ENCODE measurements around the gene EFR3B.

Gene EFR3B

DNA sequence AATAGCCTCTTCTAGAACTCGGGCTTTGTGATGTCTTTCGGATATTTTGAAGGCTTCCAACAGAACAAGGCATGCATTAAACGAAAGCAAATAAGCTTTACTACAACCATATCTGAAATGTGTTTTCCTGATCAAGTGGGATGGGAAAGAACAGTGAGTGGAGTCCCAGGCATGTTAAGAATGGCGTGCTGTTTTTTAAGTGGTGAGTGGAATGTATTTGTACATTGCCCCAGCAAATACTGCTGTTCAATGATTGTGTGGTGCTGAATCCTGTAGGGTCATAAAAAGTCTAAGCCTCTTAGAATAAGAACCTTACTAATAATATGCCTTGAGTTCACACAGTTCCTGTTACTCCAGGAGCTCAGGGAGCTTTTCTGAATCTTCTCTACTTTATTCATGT, 74.0 kb downstream of the EFR3B start:
- TF ChIP-seq RARB (CRISPR knock-in tag; IDR thresholded peaks at IDR 0.05) (no peak), CSDC2 (CRISPR knock-in tag; IDR thresholded peaks at IDR 0.05) (peak; percentile 63; the same call in 1 of the 2 replicates)
- peak; percentile 70 for ATAC-seq

DNA sequence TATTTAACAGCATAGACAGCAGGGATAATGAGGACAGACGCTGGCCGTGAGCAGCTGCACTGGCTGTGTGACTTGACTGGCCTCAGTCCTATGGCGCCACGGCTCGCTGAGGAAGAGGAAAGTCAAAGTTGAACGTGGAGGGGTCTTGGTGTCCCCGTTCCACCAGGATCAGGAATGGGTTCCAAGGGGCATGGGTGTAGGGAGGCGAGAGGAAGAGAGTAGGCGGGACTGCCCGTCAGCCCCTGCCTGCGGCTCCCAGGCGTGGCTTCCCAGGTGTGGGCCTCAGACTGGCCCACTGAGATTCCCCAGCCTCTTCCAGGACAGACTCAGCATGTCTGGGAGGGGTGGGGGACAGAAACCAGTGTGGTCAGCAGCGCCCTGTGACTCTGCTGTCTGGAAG, 75.1 kb downstream of the EFR3B start:
- ATAC-seq, result no peak

GRCh38 chr2:25119263-25119662, 77.4 kb downstream of the EFR3B start:
- ATAC-seq, result no peak

More for the DNA sequence above, 75.1 kb downstream of the EFR3B start:
- TF ChIP-seq ZNF70 (CRISPR knock-in tag; IDR thresholded peaks at IDR 0.05) (no peak), ISL1 (CRISPR knock-in tag; IDR thresholded peaks at IDR 0.05) (no peak), ARNTL (CRISPR knock-in tag; IDR thresholded peaks at IDR 0.05; ENCODE audit: borderline replicate concordance, low read depth) (no peak), ZFP3 (CRISPR knock-in tag; IDR thresholded peaks at IDR 0.05) (no peak), GLIS3 (CRISPR knock-in tag; IDR thresholded peaks at IDR 0.05) (no peak), OSR1 (CRISPR knock-in tag; IDR thresholded peaks at IDR 0.05) (no peak), SNAI2 (CRISPR knock-in tag; IDR thresholded peaks at IDR 0.05) (no peak), BACH2 (CRISPR knock-in tag; IDR thresholded peaks at IDR 0.05; ENCODE audit: borderline replicate concordance) (no peak), PATZ1 (CRISPR knock-in tag; IDR thresholded peaks at IDR 0.05; ENCODE audit: borderline replicate concordance) (no peak), PPARA (CRISPR knock-in tag; IDR thresholded peaks at IDR 0.05; ENCODE audit: borderline replicate concordance) (no peak), ZNF8 (CRISPR knock-in tag; IDR thresholded peaks at IDR 0.05) (no peak), RARB (CRISPR knock-in tag; IDR thresholded peaks at IDR 0.05) (no peak), ZNF565 (CRISPR knock-in tag; conservative IDR thresholded peaks at IDR 0.05; ENCODE audit: low read depth) (no peak)
- TF ChIP-seq, protein P1, sequence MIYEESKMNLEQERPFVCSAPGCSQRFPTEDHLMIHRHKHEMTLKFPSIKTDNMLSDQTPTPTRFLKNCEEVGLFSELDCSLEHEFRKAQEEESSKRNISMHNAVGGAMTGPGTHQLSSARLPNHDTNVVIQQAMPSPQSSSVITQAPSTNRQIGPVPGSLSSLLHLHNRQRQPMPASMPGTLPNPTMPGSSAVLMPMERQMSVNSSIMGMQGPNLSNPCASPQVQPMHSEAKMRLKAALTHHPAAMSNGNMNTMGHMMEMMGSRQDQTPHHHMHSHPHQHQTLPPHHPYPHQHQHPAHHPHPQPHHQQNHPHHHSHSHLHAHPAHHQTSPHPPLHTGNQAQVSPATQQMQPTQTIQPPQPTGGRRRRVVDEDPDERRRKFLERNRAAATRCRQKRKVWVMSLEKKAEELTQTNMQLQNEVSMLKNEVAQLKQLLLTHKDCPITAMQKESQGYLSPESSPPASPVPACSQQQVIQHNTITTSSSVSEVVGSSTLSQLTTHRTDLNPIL (CRISPR knock-in tag; IDR thresholded peaks at IDR 0.05; ENCODE audit: low read depth), result no peak
- TF ChIP-seq, protein P2, sequence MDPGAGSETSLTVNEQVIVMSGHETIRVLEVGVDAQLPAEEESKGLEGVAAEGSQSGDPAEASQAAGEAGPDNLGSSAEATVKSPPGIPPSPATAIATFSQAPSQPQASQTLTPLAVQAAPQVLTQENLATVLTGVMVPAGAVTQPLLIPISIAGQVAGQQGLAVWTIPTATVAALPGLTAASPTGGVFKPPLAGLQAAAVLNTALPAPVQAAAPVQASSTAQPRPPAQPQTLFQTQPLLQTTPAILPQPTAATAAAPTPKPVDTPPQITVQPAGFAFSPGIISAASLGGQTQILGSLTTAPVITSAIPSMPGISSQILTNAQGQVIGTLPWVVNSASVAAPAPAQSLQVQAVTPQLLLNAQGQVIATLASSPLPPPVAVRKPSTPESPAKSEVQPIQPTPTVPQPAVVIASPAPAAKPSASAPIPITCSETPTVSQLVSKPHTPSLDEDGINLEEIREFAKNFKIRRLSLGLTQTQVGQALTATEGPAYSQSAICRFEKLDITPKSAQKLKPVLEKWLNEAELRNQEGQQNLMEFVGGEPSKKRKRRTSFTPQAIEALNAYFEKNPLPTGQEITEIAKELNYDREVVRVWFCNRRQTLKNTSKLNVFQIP (CRISPR knock-in tag; IDR thresholded peaks at IDR 0.05; ENCODE audit: borderline replicate concordance, low read depth), result no peak
- TF ChIP-seq, protein P3, sequence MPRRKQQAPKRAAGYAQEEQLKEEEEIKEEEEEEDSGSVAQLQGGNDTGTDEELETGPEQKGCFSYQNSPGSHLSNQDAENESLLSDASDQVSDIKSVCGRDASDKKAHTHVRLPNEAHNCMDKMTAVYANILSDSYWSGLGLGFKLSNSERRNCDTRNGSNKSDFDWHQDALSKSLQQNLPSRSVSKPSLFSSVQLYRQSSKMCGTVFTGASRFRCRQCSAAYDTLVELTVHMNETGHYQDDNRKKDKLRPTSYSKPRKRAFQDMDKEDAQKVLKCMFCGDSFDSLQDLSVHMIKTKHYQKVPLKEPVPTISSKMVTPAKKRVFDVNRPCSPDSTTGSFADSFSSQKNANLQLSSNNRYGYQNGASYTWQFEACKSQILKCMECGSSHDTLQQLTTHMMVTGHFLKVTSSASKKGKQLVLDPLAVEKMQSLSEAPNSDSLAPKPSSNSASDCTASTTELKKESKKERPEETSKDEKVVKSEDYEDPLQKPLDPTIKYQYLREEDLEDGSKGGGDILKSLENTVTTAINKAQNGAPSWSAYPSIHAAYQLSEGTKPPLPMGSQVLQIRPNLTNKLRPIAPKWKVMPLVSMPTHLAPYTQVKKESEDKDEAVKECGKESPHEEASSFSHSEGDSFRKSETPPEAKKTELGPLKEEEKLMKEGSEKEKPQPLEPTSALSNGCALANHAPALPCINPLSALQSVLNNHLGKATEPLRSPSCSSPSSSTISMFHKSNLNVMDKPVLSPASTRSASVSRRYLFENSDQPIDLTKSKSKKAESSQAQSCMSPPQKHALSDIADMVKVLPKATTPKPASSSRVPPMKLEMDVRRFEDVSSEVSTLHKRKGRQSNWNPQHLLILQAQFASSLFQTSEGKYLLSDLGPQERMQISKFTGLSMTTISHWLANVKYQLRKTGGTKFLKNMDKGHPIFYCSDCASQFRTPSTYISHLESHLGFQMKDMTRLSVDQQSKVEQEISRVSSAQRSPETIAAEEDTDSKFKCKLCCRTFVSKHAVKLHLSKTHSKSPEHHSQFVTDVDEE (CRISPR knock-in tag; IDR thresholded peaks at IDR 0.05), result no peak

More at GRCh38 chr2:25119263-25119662, 77.4 kb downstream of the EFR3B start:
- no peak for TF ChIP-seq ZFP3 (CRISPR knock-in tag; IDR thresholded peaks at IDR 0.05)
- no peak for TF ChIP-seq PATZ1 (CRISPR knock-in tag; IDR thresholded peaks at IDR 0.05; ENCODE audit: borderline replicate concordance)
- no peak for TF ChIP-seq ZC3H10 (CRISPR knock-in tag; IDR thresholded peaks at IDR 0.05)
- no peak for TF ChIP-seq SNAI2 (CRISPR knock-in tag; IDR thresholded peaks at IDR 0.05)
- no peak for TF ChIP-seq ISL1 (CRISPR knock-in tag; IDR thresholded peaks at IDR 0.05)
- no peak for TF ChIP-seq ESRRG (CRISPR knock-in tag; IDR thresholded peaks at IDR 0.05)
- no peak for TF ChIP-seq TCF4 (CRISPR knock-in tag; IDR thresholded peaks at IDR 0.05; ENCODE audit: borderline replicate concordance)
- no peak for TF ChIP-seq ARNTL (CRISPR knock-in tag; IDR thresholded peaks at IDR 0.05; ENCODE audit: borderline replicate concordance, low read depth)
- no peak for TF ChIP-seq ZNF8 (CRISPR knock-in tag; IDR thresholded peaks at IDR 0.05)

Data from SK-N-SH treated with all-trans-retinoic acid at 6 μM for 48 hours (cell line).